Muscle layer of colon (tissue), 2 donors: ENCODE data around the gene LGALSL.

Source experiments
- H3K27ac ChIP-seq: one replicate; pipeline ENCODE4 v1.7.0; 2013; ENCODE audit warnings: low read depth, mild to moderate bottlenecking, low read length, moderate library complexity
- H3K27me3 ChIP-seq, 2 donors: one replicate each; pipeline ENCODE4 v1.7.0; 2013; ENCODE audit warnings: low read length in 2 of 2, mild to moderate bottlenecking in 2 of 2; ENCODE audit not compliant: insufficient read depth in 2 of 2, control insufficient read depth in 1 of 2
- H3K36me3 ChIP-seq: one replicate; pipeline ENCODE4 v1.7.0; 2013; ENCODE audit warnings: mild to moderate bottlenecking, low read length; ENCODE audit not compliant: insufficient read depth
- H3K4me1 ChIP-seq: one replicate; pipeline ENCODE4 v1.7.0; 2013; ENCODE audit warnings: mild to moderate bottlenecking, low read length; ENCODE audit not compliant: insufficient read depth
- H3K4me3 ChIP-seq, 2 donors: one replicate each; pipeline ENCODE4 v1.7.0; 2013; ENCODE audit warnings: low read length in 2 of 2, low read depth in 1 of 2, mild to moderate bottlenecking in 1 of 2, moderate library complexity in 1 of 2
- H3K9ac ChIP-seq: one replicate; pipeline ENCODE4 v1.7.0; 2013; ENCODE audit warnings: low read length
- H3K9me3 ChIP-seq: one replicate; pipeline ENCODE4 v1.7.0; 2013; ENCODE audit warnings: mild to moderate bottlenecking, low read length
- donor health status: abdominal sarcoma.
- donor health status: Adenocarcinoma of cecum.

LGALSL gene

GRCh38 chr2:64421201-64421600 is 32.8 kb upstream of the LGALSL start:
- H3K27ac ChIP-seq, result no peak overlapping the region
- H3K27me3 ChIP-seq, result no peaks in the 10 kb centered on the region
- H3K4me1 ChIP-seq, result no peaks in the 10 kb centered on the region
- H3K9ac ChIP-seq, result no peak overlapping the region
- H3K9me3 ChIP-seq, result no peaks in the 10 kb centered on the region
- H3K4me3 ChIP-seq, result no peak overlapping the region
- no peaks in the 10 kb centered on the region for H3K36me3 ChIP-seq

GRCh38 chr2:64422466-64422865 is 31.5 kb upstream of the LGALSL start:
- H3K27ac ChIP-seq, result no peak overlapping the region
- H3K36me3 ChIP-seq, result no peaks in the 10 kb centered on the region
- H3K9me3 ChIP-seq, result no peaks in the 10 kb centered on the region
- H3K9ac ChIP-seq, result no peak overlapping the region
- H3K4me1 ChIP-seq, result no peaks in the 10 kb centered on the region
- H3K4me3 ChIP-seq, result no peak overlapping the region
- H3K27me3 ChIP-seq, result no peaks in the 10 kb centered on the region

- Histone ChIP-seq H3K27ac (no peak overlapping the region), H3K27me3 (no peaks in the 10 kb centered on the region), H3K9ac (no peak overlapping the region), H3K9me3 (no peaks in the 10 kb centered on the region), H3K4me3 (no peak overlapping the region), H3K36me3 (no peaks in the 10 kb centered on the region), H3K4me1 (no peaks in the 10 kb centered on the region)
Measured at GRCh38 chr2:64423303-64423702, 30.7 kb upstream of the LGALSL start.

GRCh38 chr2:64424416-64424987 is 29.5 kb upstream of the LGALSL start:
- no peak overlapping the region for H3K9ac ChIP-seq
- H3K36me3 ChIP-seq, result no peaks in the 10 kb centered on the region
- H3K4me3 ChIP-seq, result no peak overlapping the region
- H3K27me3 ChIP-seq, result no peaks in the 10 kb centered on the region
- H3K9me3 ChIP-seq, result no peaks in the 10 kb centered on the region
- H3K4me1 ChIP-seq, result no peaks in the 10 kb centered on the region
- H3K27ac ChIP-seq, result no peak overlapping the region

- no peaks in the 10 kb centered on the region for H3K9me3 ChIP-seq
- H3K36me3 ChIP-seq, result no peaks in the 10 kb centered on the region
- H3K4me1 ChIP-seq, result no peaks in the 10 kb centered on the region
- H3K27me3 ChIP-seq, result no peaks in the 10 kb centered on the region
- H3K9ac ChIP-seq, result no peak overlapping the region
- H3K27ac ChIP-seq, result no peak overlapping the region
- no peak overlapping the region for H3K4me3 ChIP-seq
Measured at GRCh38 chr2:64426183-64426952, 27.6 kb upstream of the LGALSL start.

- Histone ChIP-seq H3K4me3 (no peak overlapping the region), H3K27me3 (no peaks in the 10 kb centered on the region), H3K4me1 (no peaks in the 10 kb centered on the region), H3K36me3 (no peaks in the 10 kb centered on the region), H3K27ac (no peak overlapping the region), H3K9me3 (no peaks in the 10 kb centered on the region), H3K9ac (no peak overlapping the region)
Measured at GRCh38 chr2:64434039-64434657, 19.8 kb upstream of the LGALSL start.

GRCh38 chr2:64437883-64438282 is 16.1 kb upstream of the LGALSL start:
- H3K9ac ChIP-seq, result no peak overlapping the region
- no peaks in the 10 kb centered on the region for H3K4me1 ChIP-seq
- no peaks in the 10 kb centered on the region for H3K36me3 ChIP-seq
- H3K27me3 ChIP-seq, result no peaks in the 10 kb centered on the region
- no peak overlapping the region for H3K27ac ChIP-seq
- no peak overlapping the region for H3K4me3 ChIP-seq
- no peaks in the 10 kb centered on the region for H3K9me3 ChIP-seq

- Histone ChIP-seq H3K36me3 (no peaks in the 10 kb centered on the region), H3K27me3 (no peaks in the 10 kb centered on the region), H3K4me3 (no peak overlapping the region), H3K27ac (no peak overlapping the region), H3K9me3 (no peaks in the 10 kb centered on the region), H3K4me1 (no peaks in the 10 kb centered on the region), H3K9ac (no peak overlapping the region)
Measured at GRCh38 chr2:64439194-64439593, 14.8 kb upstream of the LGALSL start.

GRCh38 chr2:64440843-64441242 is 13.1 kb upstream of the LGALSL start:
- Histone ChIP-seq H3K4me3 (no peak overlapping the region), H3K27ac (no peak overlapping the region), H3K27me3 (no peaks in the 10 kb centered on the region), H3K4me1 (no peaks in the 10 kb centered on the region), H3K36me3 (no peaks in the 10 kb centered on the region), H3K9ac (no peak overlapping the region), H3K9me3 (no peaks in the 10 kb centered on the region)

- Histone ChIP-seq H3K9ac (no peak overlapping the region), H3K4me3 (no peak overlapping the region), H3K27ac (no peak overlapping the region), H3K9me3 (no peaks in the 10 kb centered on the region), H3K36me3 (no peaks in the 10 kb centered on the region), H3K4me1 (no peaks in the 10 kb centered on the region), H3K27me3 (no peaks in the 10 kb centered on the region)
Measured at GRCh38 chr2:64442277-64442676, 11.7 kb upstream of the LGALSL start.

GRCh38 chr2:64442801-64443429 is 11.0 kb upstream of the LGALSL start:
- H3K9ac ChIP-seq, result no peak overlapping the region
- no peaks in the 10 kb centered on the region for H3K27me3 ChIP-seq
- H3K36me3 ChIP-seq, result no peaks in the 10 kb centered on the region
- H3K4me3 ChIP-seq, result no peak overlapping the region
- no peaks in the 10 kb centered on the region for H3K4me1 ChIP-seq
- H3K9me3 ChIP-seq, result no peaks in the 10 kb centered on the region
- no peak overlapping the region for H3K27ac ChIP-seq
